Sigmoid colon (tissue), 4 donors: Measurements from ENCODE around the gene RBP4.

Experiments used
- CTCF ChIP-seq, 4 experiments: fragments of 450-650 bp in 3 of 4; fragments of 200-600 bp in 1 of 4; IDR thresholded peaks; one replicate each; pipeline ENCODE4 v1.5.1; 2016 to 2019; ENCODE audit warnings: antibody characterized with exemption in 4 of 4, mild to moderate bottlenecking in 3 of 4, moderate library complexity in 2 of 4
- POLR2A ChIP-seq, 2 donors: fragments of 450-650 bp; IDR thresholded peaks; one replicate each; pipeline ENCODE4 v1.6.1; 2016; ENCODE audit warnings: antibody characterized with exemption in 2 of 2, mild to moderate bottlenecking in 2 of 2, moderate library complexity in 2 of 2
- POLR2AphosphoS5 ChIP-seq, 4 donors: sonication (generic); formaldehyde crosslinking; IDR thresholded peaks; one replicate each; pipeline ENCODE4 v1.6.1; 2017; ENCODE audit warnings: antibody characterized with exemption in 4 of 4

- TF ChIP-seq CTCF (IDR thresholded peaks at IDR 0.05), result no peak
- no peak for TF ChIP-seq POLR2A (IDR thresholded peaks at IDR 0.05)
- no peak for TF ChIP-seq POLR2AphosphoS5 (IDR thresholded peaks at IDR 0.05)
Measured at GRCh38 chr10:93615576-93616235, 14.7 kb upstream of the RBP4 start.
